Esophagus squamous epithelium (tissue), 4 donors: ENCODE results near the gene MRPS18B.

ENCODE experiments used
- POLR2A ChIP-seq, 4 donors: fragments of 450-650 bp; IDR thresholded peaks; one replicate each; pipeline ENCODE4 v1.6.1; 2017; ENCODE audit warnings: antibody characterized with exemption in 4 of 4, mild to moderate bottlenecking in 4 of 4, moderate library complexity in 3 of 4
- TF ChIP-seq, protein P1 (sequence below), 6 experiments: fragments of 450-650 bp in 4 of 6; fragments of 200-600 bp in 2 of 6; sonication (generic) in 2 of 6; IDR thresholded peaks; one replicate each; pipeline ENCODE4 v1.5.1; 2016 to 2019; ENCODE audit warnings: antibody characterized with exemption in 6 of 6, mild to moderate bottlenecking in 4 of 6, moderate library complexity in 4 of 6

DNA sequence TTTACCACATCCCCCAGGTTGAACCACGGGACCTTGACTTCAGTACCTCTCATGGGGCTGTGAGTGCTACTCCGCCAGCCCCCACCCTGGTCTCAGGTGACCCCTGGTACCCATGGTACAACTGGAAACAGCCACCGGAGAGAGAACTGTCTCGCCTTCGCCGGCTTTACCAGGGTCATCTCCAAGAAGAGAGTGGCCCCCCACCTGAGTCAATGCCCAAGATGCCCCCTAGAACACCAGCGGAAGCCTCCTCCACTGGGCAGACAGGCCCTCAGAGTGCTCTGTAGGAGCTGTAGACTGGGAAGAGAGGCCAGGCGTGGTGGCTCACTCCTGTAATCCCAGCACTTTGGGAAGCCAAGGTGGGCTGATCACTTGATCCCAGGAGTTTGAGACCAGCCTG lies 7.9 kb downstream of the MRPS18B start:
- no peak for TF ChIP-seq POLR2A (IDR thresholded peaks at IDR 0.05)
- TF ChIP-seq, protein P1, sequence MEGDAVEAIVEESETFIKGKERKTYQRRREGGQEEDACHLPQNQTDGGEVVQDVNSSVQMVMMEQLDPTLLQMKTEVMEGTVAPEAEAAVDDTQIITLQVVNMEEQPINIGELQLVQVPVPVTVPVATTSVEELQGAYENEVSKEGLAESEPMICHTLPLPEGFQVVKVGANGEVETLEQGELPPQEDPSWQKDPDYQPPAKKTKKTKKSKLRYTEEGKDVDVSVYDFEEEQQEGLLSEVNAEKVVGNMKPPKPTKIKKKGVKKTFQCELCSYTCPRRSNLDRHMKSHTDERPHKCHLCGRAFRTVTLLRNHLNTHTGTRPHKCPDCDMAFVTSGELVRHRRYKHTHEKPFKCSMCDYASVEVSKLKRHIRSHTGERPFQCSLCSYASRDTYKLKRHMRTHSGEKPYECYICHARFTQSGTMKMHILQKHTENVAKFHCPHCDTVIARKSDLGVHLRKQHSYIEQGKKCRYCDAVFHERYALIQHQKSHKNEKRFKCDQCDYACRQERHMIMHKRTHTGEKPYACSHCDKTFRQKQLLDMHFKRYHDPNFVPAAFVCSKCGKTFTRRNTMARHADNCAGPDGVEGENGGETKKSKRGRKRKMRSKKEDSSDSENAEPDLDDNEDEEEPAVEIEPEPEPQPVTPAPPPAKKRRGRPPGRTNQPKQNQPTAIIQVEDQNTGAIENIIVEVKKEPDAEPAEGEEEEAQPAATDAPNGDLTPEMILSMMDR (IDR thresholded peaks at IDR 0.05), result no peak
